K562 (cell line): ENCODE data around the gene TMEM214. TPM values are rescaled to one million over a fixed set of nuclear protein-coding genes. Genes with fewer than 3 reads are reported as not detected.
A peak's percentile ranks its signal among the peaks of the same experiment; 100 is the strongest.

ENCODE experiments used
- ATAC-seq: fragments of 200-7000 bp; cut with Tn5 transposase; 3 replicates; pipeline ENCODE4 v1.9.1; 2020; ENCODE audit warnings: moderate library complexity
- BruUV-seq: library from RNA; stranded (reverse); fragments of 400-500 nt; replicated peaks from 2 replicates; lab custom pipeline; 2021; lab: Mats Ljungman, UMichigan
- CTCF ChIA-PET: fragments of 300-600 bp; formaldehyde crosslinking; extraction: SDS; loops from one replicate; lab custom pipeline; 2021; ENCODE audit warnings: low intra/inter-chr PET ratio; lab: Yijun Ruan, JAX
- POLR2A ChIA-PET: fragments of 300-600, 350-650 bp; sonication (Branson Sonifier 250); formaldehyde crosslinking; extraction: SDS; loops from one replicate; lab custom pipeline; 2021; ENCODE audit warnings: antibody characterized with exemption, inconsistent platforms; lab: Yijun Ruan, JAX
- DNase-seq, 4 experiments: peaks; one replicate each; pipeline versions ENCODE4 v3.0.0 to v3.0.0-alpha.2; 2011 to 2018; ENCODE audit warnings: low spot score in 3 of 4, mixed read lengths in 3 of 4; ENCODE audit errors: extremely low read depth in 1 of 4
- FAIRE-seq: peaks from 2 replicates; lab custom pipeline; 2011; peaks lifted over from hg19 to GRCh38; lab: Jason Lieb, UNC
- H2AFZ ChIP-seq: 2 replicates; pipeline ENCODE4 v1.6.0; 2011; ENCODE audit warnings: low read depth, low read length, control low read depth, inconsistent platforms
- H3K27ac ChIP-seq: fragments of 200-600 bp; 3 replicates; pipeline ENCODE4 v1.8.0; 2011; ENCODE audit warnings: low read depth, mild to moderate bottlenecking, control low read depth, inconsistent platforms, low read length, moderate library complexity, mixed read lengths; ENCODE audit errors: extremely low read depth
- H3K27me3 ChIP-seq, 2 experiments: fragments of 300-600 bp in 1 of 2; 2 replicates in 1 of 2; 3 replicates in 1 of 2; pipeline versions ENCODE4 v1.6.0 to v1.8.0; 2011; ENCODE audit warnings: inconsistent platforms in 2 of 2, low read length in 2 of 2, mild to moderate bottlenecking in 1 of 2, mixed read lengths in 1 of 2, moderate library complexity in 1 of 2; ENCODE audit not compliant: control insufficient read depth in 2 of 2, insufficient read depth in 2 of 2
- H3K36me3 ChIP-seq: fragments of 300-600 bp; 3 replicates; pipeline ENCODE4 v1.8.0; 2011; ENCODE audit warnings: mild to moderate bottlenecking, low read length, inconsistent platforms; ENCODE audit not compliant: control insufficient read depth, insufficient read depth
- H3K4me1 ChIP-seq, 2 experiments: fragments of 200-600 bp in 1 of 2; replicated peaks in 1 of 2; 2 replicates in 1 of 2; 3 replicates in 1 of 2; pipeline versions ENCODE4 v1.5.1 to v1.8.0; 2011; ENCODE audit warnings: inconsistent platforms in 2 of 2, low read length in 2 of 2, mild to moderate bottlenecking in 1 of 2, mixed read lengths in 1 of 2, moderate library complexity in 1 of 2; ENCODE audit not compliant: control insufficient read depth in 2 of 2, insufficient read depth in 2 of 2
- H3K4me2 ChIP-seq: 2 replicates; pipeline ENCODE4 v1.6.1; 2011; ENCODE audit warnings: low read length, control low read depth, inconsistent platforms, mixed read lengths; ENCODE audit not compliant: insufficient read depth
- H3K4me3 ChIP-seq: fragments of 200-600 bp; sonication (generic), shearing (Covaris generic); 2 replicates; pipeline ENCODE4 v1.5.1; 2016; ENCODE audit warnings: control low read depth, inconsistent platforms
- H3K79me2 ChIP-seq: fragments of 200-600 bp; 3 replicates; pipeline ENCODE4 v1.8.0; 2011; ENCODE audit warnings: low read length, inconsistent platforms; ENCODE audit not compliant: control insufficient read depth, insufficient read depth
- H3K9ac ChIP-seq, 2 experiments: 2 replicates each; pipeline versions ENCODE4 v1.6.0 to v1.6.1; 2011; ENCODE audit warnings: low read depth in 2 of 2, low read length in 2 of 2, control low read depth in 1 of 2, inconsistent platforms in 1 of 2, mild to moderate bottlenecking in 1 of 2, mixed read lengths in 1 of 2; ENCODE audit not compliant: insufficient read depth in 1 of 2
- H3K9me1 ChIP-seq: one replicate; pipeline ENCODE4 v1.6.0; 2011; ENCODE audit warnings: inconsistent platforms, mild to moderate bottlenecking, low read length, moderate library complexity; ENCODE audit not compliant: control insufficient read depth, insufficient read depth
- H3K9me3 ChIP-seq: replicated peaks from 2 replicates; pipeline ENCODE4 v1.5.1; 2011; ENCODE audit warnings: low read depth, low read length, inconsistent platforms; ENCODE audit not compliant: control insufficient read depth, insufficient read depth
- H4K20me1 ChIP-seq: replicated peaks from 2 replicates; pipeline ENCODE4 v1.6.1; 2011; ENCODE audit warnings: low read length, inconsistent platforms, mixed read lengths; ENCODE audit not compliant: control insufficient read depth, insufficient read depth
- ADNP ChIP-seq: fragments of 200-800 bp; sonication (Bioruptor generic); IDR thresholded peaks from 2 replicates; pipeline ENCODE4 v1.6.1; 2016; ENCODE audit warnings: missing genetic modification characterization, missing compliant biosample characterization
- BCOR ChIP-seq: fragments of 450-650 bp; IDR thresholded peaks from 2 replicates; pipeline ENCODE4 v1.6.1; 2016
- CBFB ChIP-seq: sonication (generic); formaldehyde crosslinking; IDR thresholded peaks from 2 replicates; pipeline ENCODE4 v1.4.0; 2020; ENCODE audit warnings: mild to moderate bottlenecking, missing genetic modification reagents
- CBX3 ChIP-seq, 2 experiments: IDR thresholded peaks; 1 replicate in 1 of 2; 2 replicates in 1 of 2; pipeline ENCODE4 v1.6.1; 2012; ENCODE audit warnings: inconsistent platforms in 2 of 2, low read length in 2 of 2, borderline replicate concordance in 1 of 2, control low read depth in 1 of 2
- ELF1 ChIP-seq: fragments of 200-800 bp; sonication (Bioruptor generic); IDR thresholded peaks from 2 replicates; pipeline ENCODE4 v1.6.1; 2016; ENCODE audit warnings: missing genetic modification characterization, missing compliant biosample characterization
- FOSL1 ChIP-seq: fragments of 200-800 bp; sonication (Bioruptor generic); conservative IDR thresholded peaks from 2 replicates; pipeline ENCODE4 v1.6.1; 2016; ENCODE audit warnings: missing genetic modification characterization, missing compliant biosample characterization
- HDAC2 ChIP-seq: fragments of 450-650 bp; IDR thresholded peaks from 2 replicates; pipeline ENCODE4 v1.6.1; 2016; ENCODE audit warnings: mild to moderate bottlenecking
- HIVEP1 ChIP-seq: fragments of 250-450 bp; sonication (Bioruptor Pico); IDR thresholded peaks from 2 replicates; pipeline ENCODE4 v1.4.0; 2020; ENCODE audit warnings: mild to moderate bottlenecking
- KDM1A ChIP-seq, 2 experiments: fragments of 450-650 bp; IDR thresholded peaks; 2 replicates each; pipeline ENCODE4 v1.6.1; 2016; ENCODE audit warnings: mild to moderate bottlenecking in 2 of 2
- MAZ ChIP-seq, 2 experiments: fragments of 450-650 bp in 1 of 2; sonication (generic) in 1 of 2; formaldehyde crosslinking; IDR thresholded peaks in 1 of 2; conservative IDR thresholded peaks in 1 of 2; 2 replicates each; pipeline versions ENCODE4 v1.4.0 to v1.5.0; 2020; ENCODE audit warnings: mild to moderate bottlenecking in 1 of 2, missing genetic modification reagents in 1 of 2
- MECOM ChIP-seq: fragments of 250-450 bp; sonication (Bioruptor Pico); IDR thresholded peaks from 2 replicates; pipeline ENCODE4 v1.8.0; 2022; ENCODE audit warnings: inconsistent platforms
- NR4A1 ChIP-seq, 2 experiments: fragments of 250-450 bp in 1 of 2; fragments of 450-650 bp in 1 of 2; sonication (Bioruptor Pico) in 1 of 2; IDR thresholded peaks; 2 replicates each; pipeline versions ENCODE4 v1.4.0 to v1.6.1; 2016 to 2020; ENCODE audit warnings: mild to moderate bottlenecking in 2 of 2, missing compliant biosample characterization in 1 of 2, missing genetic modification characterization in 1 of 2, moderate library complexity in 1 of 2
- PTRF ChIP-seq: fragments of 450-650 bp; IDR thresholded peaks from 2 replicates; pipeline ENCODE4 v1.6.1; 2016; ENCODE audit warnings: mild to moderate bottlenecking, missing genetic modification characterization, missing compliant biosample characterization
- PTTG1 ChIP-seq: fragments of 450-650 bp; IDR thresholded peaks from 2 replicates; pipeline ENCODE4 v1.6.1; 2016; ENCODE audit warnings: low read depth, mild to moderate bottlenecking, missing genetic modification characterization, missing compliant biosample characterization
- RBM25 ChIP-seq: fragments of 200-400 bp; formaldehyde crosslinking; IDR thresholded peaks from 2 replicates; pipeline ENCODE4 v1.6.1; 2018; ENCODE audit warnings: low read length, low read depth, moderate library complexity; ENCODE audit not compliant: severe bottlenecking
- SMAD4 ChIP-seq: fragments of 250-450 bp; sonication (Bioruptor Pico); conservative IDR thresholded peaks from 2 replicates; pipeline ENCODE4 v1.8.0; 2021; ENCODE audit warnings: inconsistent platforms, mild to moderate bottlenecking, moderate library complexity
- ZNF165 ChIP-seq: fragments of 250-450 bp; sonication (Bioruptor Pico); IDR thresholded peaks from 2 replicates; pipeline ENCODE4 v1.4.0; 2020; ENCODE audit warnings: borderline replicate concordance
- ZNF398 ChIP-seq: fragments of 250-450 bp; sonication (Bioruptor Pico); IDR thresholded peaks from 2 replicates; pipeline ENCODE4 v1.8.0; 2021; ENCODE audit warnings: moderate library complexity, mild to moderate bottlenecking, inconsistent platforms
- ZNF780A ChIP-seq: fragments of 250-450 bp; sonication (Bioruptor Pico); IDR thresholded peaks from 2 replicates; pipeline ENCODE4 v1.5.0; 2021; ENCODE audit warnings: mild to moderate bottlenecking
- WGBS: fragments of 100-300 bp; shearing (Covaris generic); methylation state at CpG from one replicate; pipeline ENCODE4 v1.1.6; 2016; ENCODE audit warnings: low coverage, mixed read lengths; ENCODE audit not compliant: insufficient coverage; ENCODE audit errors: missing lambda C conversion rate; 5-methylcytosine and 5-hydroxymethylcytosine counted together
- in situ Hi-C: fragments of 300-500 bp; cut with MboI; formaldehyde crosslinking; loops from 4 replicates; pipeline ENCODE4 v1.15.0; 2018; ENCODE audit warnings: inconsistent platforms, mixed read lengths
- intact Hi-C: fragments of 100-400 bp; cut with micrococcal nuclease; formaldehyde crosslinking; loops from 2 replicates; pipeline ENCODE4 v1.14.2; 2022
- polyA plus RNA-seq, 8 experiments: library from polyadenylated mRNA; depleted of rRNA in 4 of 8; stranded (reverse) in 5 of 8; unstranded in 3 of 8; fragments of >200 nt; fragmentation: Nextera tagmentation in 2 of 8; fragmentation: Illumina TruSeq in 1 of 8; extraction: Ambion mirVana in 2 of 8; extraction: Trizol in 1 of 8; gene quantifications; 2 replicates each; pipeline versions ENCODE4 v1.2.1 to v1.2.3, GENCODE V29; 2011 to 2014; ENCODE audit warnings: inconsistent platforms in 1 of 8, missing spikeins in 1 of 8
- total RNA-seq, 7 experiments: library from RNA; depleted of rRNA in 6 of 7; stranded (reverse); fragments of >200 nt in 6 of 7; fragmentation: Illumina TruSeq in 2 of 7; extraction: Trizol in 2 of 7; gene quantifications; 2 replicates each; pipeline versions ENCODE4 v1.2.1 to v1.2.3, GENCODE V29; 2011 to 2021; ENCODE audit warnings: low replicate concordance in 1 of 7
- TF ChIP-seq, protein P1 (sequence below): sonication (generic); formaldehyde crosslinking; IDR thresholded peaks from 2 replicates; pipeline ENCODE4 v1.8.1; 2023; ENCODE audit warnings: mild to moderate bottlenecking, missing genetic modification reagents

The TMEM214 gene
- total and polyA plus RNA-seq, 9 of the 15 experiments (the other 6 are each of a cell fraction or from before 2014, with no cell fraction given), result 11.4 to 81.4 (median 44.1) TPM

DNA sequence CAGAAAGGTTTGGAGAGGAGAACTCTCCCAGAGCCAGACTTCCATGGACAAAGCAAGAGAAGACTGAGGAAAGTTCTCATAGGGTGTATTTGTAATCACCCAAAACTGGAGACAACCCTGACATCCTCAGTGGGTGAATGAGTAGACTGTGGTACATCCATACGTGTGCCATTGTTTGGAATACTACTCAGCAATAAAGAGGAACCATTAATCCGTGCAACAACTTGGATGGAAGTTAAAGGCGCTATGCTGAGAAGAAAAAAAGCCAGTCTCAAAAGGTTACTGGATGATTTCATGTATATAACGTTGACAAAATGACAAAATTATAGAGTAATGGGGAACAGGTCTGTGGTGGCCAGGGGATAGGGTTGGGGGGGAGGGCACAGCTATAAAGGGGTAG, 24.1 kb upstream of the TMEM214 start:
- no peak overlapping the region; the same call in 1 of the 2 replicates for H3K4me2 ChIP-seq
- FAIRE-seq, result no peak
- no peak for ATAC-seq
- H3K27me3 ChIP-seq, result no peaks in the 10 kb centered on the region
- H3K9me3 ChIP-seq, result no peaks in the 10 kb centered on the region
- POLR2A ChIA-PET, result interaction anchor here (1.2 to 2.6 kb wide), 2 partner anchors 11 to 21 kb away, joined by 4 to 13 read pairs; no protein-coding TSS in a partner anchor
- DNase-seq, result no peak
- peaks cover 67% of the 10 kb centered on the region for H3K79me2 ChIP-seq
- BruUV-seq, result no TSS peak
- CTCF ChIA-PET, result no interaction called here
- WGBS, result 87% methylated on average over 4 of the region's 4 CpGs
- peaks cover 34 to 90% of the 10 kb centered on the region in 2 experiments for H3K4me1 ChIP-seq
- H3K9ac ChIP-seq, result no peak overlapping the region
- H2AFZ ChIP-seq, result no peak overlapping the region
- intact Hi-C loops, result no loop called here
- no peaks in the 10 kb centered on the region for H4K20me1 ChIP-seq
- no peaks in the 10 kb centered on the region for H3K9me1 ChIP-seq
- peaks cover 3% of the 10 kb centered on the region; the same call in 1 of the 3 replicates for H3K36me3 ChIP-seq
- in situ Hi-C loops, result no loop called here
- no peak overlapping the region for H3K4me3 ChIP-seq
- H3K27ac ChIP-seq, result peak overlapping the region; percentile 88
- TF ChIP-seq, protein P1, sequence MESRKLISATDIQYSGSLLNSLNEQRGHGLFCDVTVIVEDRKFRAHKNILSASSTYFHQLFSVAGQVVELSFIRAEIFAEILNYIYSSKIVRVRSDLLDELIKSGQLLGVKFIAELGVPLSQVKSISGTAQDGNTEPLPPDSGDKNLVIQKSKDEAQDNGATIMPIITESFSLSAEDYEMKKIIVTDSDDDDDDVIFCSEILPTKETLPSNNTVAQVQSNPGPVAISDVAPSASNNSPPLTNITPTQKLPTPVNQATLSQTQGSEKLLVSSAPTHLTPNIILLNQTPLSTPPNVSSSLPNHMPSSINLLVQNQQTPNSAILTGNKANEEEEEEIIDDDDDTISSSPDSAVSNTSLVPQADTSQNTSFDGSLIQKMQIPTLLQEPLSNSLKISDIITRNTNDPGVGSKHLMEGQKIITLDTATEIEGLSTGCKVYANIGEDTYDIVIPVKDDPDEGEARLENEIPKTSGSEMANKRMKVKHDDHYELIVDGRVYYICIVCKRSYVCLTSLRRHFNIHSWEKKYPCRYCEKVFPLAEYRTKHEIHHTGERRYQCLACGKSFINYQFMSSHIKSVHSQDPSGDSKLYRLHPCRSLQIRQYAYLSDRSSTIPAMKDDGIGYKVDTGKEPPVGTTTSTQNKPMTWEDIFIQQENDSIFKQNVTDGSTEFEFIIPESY, result peak; percentile 20; the same call in 1 of the 2 replicates
- TF ChIP-seq PTTG1 (tag), result peak; percentile 41; the same call in 1 of the 2 replicates
- TF ChIP-seq CBFB, result no peak
- no peak for TF ChIP-seq ZNF398
- TF ChIP-seq ELF1 (tag), result 0 out of 2 replicates have a peak, but pooled peaks have one; percentile 13
- 0 out of 2 replicates have a peak, but pooled peaks have one; percentile 18 for TF ChIP-seq SMAD4 (CRISPR knock-in tag)
- TF ChIP-seq BCOR, result peak; percentile 43; the same call in 1 of the 2 replicates
- TF ChIP-seq MECOM (CRISPR knock-in tag), result 0 out of 2 replicates have a peak, but pooled peaks have one; percentile 23
- TF ChIP-seq CBX3 (IDR thresholded peaks at IDR 0.05; ENCODE audit: borderline replicate concordance in 1 of 2, low read length in 2 of 2), result peak in 1 of 2 experiments; percentile 49; a peak in 1 of 3 replicates
- TF ChIP-seq MAZ (CRISPR knock-in tag; conservative IDR thresholded peaks at IDR 0.05 in 1 of 2, IDR thresholded peaks at IDR 0.05 in 1 of 2), result 0 out of 4 replicates have a peak, but pooled peaks of 1 of the 2 experiments have one; percentile 54
- TF ChIP-seq ZNF780A (CRISPR knock-in tag), result no peak
- TF ChIP-seq RBM25, result peak; percentile 52
- peak; percentile 56; the same call in 1 of the 2 replicates for TF ChIP-seq HIVEP1 (CRISPR knock-in tag)
- TF ChIP-seq PTRF, result 0 out of 2 replicates have a peak, but pooled peaks have one; percentile 38
- no peak for TF ChIP-seq FOSL1 (tag)
- peak; percentile 15; the same call in 1 of the 2 replicates for TF ChIP-seq HDAC2
- no peak for TF ChIP-seq ZNF165 (CRISPR knock-in tag)
- TF ChIP-seq ADNP (tag), result 0 out of 2 replicates have a peak, but pooled peaks have one; percentile 55
- no peak for TF ChIP-seq NR4A1 (CRISPR knock-in tag; IDR thresholded peaks at IDR 0.05)
- TF ChIP-seq NR4A1 (tag; IDR thresholded peaks at IDR 0.05), result 0 out of 2 replicates have a peak, but pooled peaks have one; percentile 22
- peak in 1 of 2 experiments; percentile 50; a peak in 2 of 4 replicates for TF ChIP-seq KDM1A (IDR thresholded peaks at IDR 0.05)
